Measurements from ENCODE around the gene CHDH.

Gene CHDH

DNA sequence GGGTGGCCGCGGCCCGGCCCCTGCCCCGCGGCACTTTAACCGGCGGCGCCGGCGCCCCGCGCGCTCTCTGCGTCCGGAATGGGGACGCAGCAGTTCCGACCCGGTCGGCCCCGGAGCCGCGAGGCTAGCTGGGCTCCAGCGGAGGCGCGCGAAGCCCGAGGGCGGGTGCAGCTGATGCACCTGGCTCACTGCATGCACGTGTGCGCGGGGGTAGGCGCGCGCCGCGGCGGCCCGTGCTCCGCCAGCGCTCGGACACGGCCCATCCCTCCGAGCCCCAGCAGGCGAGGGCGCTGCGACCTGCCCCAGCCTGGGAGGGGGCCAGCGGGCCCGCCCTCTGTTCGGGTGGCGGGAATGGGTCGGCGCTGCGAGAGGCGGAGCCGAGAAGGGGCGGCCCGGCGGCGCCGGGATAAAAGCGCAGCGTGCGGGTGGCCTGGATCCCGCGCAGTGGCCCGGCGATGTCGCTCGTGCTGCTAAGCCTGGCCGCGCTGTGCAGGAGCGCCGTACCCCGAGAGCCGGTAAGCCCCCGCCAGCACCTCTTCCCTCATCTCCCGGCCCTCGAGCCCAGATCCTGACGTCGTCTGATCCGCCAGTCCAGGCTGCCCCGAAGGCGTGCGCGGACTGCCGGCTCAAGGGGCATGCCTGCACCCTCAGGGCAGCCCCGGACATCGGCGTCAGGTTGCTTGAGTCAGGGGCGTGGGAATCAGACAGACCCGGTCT is at the start of gene CHDH, which contains the start of gene IL17RB:
TSS of gene CHDH (minus strand) at position 286 of the 717 bp plus-strand sequence. CDS start 22,411 bp downstream, outside the sequence.
TSS of gene IL17RB (plus strand) at position 435 of the 717 bp plus-strand sequence. CDS start at position 456, 21 bp downstream.
- Histone ChIP-seq H3K4me1 (ENCODE audit: control insufficient read depth in 1 of 2, insufficient read depth in 1 of 2, low read depth in 1 of 2, low read length in 1 of 2) (peaks cover 15 to 17% of the 10 kb centered on the region in 2 experiments), H3K4me3 (ENCODE audit: low read depth in 1 of 2, low read length in 1 of 2) (peak within 1 kb of the TSS; percentile 57 to 66), H3K36me3 (no peaks in the 10 kb centered on the region), H3K27me3 (peaks cover 79% of the 10 kb centered on the region), H3K27ac (no peak within 1 kb of the TSS), H3K9me3 (no peaks in the 10 kb centered on the region)
- TF ChIP-seq, protein P1, sequence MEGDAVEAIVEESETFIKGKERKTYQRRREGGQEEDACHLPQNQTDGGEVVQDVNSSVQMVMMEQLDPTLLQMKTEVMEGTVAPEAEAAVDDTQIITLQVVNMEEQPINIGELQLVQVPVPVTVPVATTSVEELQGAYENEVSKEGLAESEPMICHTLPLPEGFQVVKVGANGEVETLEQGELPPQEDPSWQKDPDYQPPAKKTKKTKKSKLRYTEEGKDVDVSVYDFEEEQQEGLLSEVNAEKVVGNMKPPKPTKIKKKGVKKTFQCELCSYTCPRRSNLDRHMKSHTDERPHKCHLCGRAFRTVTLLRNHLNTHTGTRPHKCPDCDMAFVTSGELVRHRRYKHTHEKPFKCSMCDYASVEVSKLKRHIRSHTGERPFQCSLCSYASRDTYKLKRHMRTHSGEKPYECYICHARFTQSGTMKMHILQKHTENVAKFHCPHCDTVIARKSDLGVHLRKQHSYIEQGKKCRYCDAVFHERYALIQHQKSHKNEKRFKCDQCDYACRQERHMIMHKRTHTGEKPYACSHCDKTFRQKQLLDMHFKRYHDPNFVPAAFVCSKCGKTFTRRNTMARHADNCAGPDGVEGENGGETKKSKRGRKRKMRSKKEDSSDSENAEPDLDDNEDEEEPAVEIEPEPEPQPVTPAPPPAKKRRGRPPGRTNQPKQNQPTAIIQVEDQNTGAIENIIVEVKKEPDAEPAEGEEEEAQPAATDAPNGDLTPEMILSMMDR (IDR thresholded peaks at IDR 0.05), result no peak

- Histone ChIP-seq H3K9me3 (no peaks in the 10 kb centered on the region), H3K4me1 (ENCODE audit: control insufficient read depth in 1 of 2, insufficient read depth in 1 of 2, low read depth in 1 of 2, low read length in 1 of 2) (peaks cover 21% of the 10 kb centered on the region in 2 experiments), H3K4me3 (ENCODE audit: low read depth in 1 of 2, low read length in 1 of 2) (peak overlapping the region; percentile 67 to 91), H3K36me3 (peaks cover 10% of the 10 kb centered on the region), H3K27ac (peak overlapping the region; percentile 96), H3K27me3 (peaks cover 45% of the 10 kb centered on the region)
- TF ChIP-seq, protein P1 (IDR thresholded peaks at IDR 0.05), result no peak
Measured at GRCh38 chr3:53892286-53892637, 46.0 kb upstream of the CHDH start.

GRCh38 chr3:53891497-53892285 is 45.5 kb upstream of the CHDH start, which contains the start of gene SELENOK:
Gene SELENOK, minus strand, starts transcription at chr3:53891859.
- peaks cover 16% of the 10 kb centered on the region for H3K36me3 ChIP-seq
- peak within 1 kb of the TSS; percentile 96 for H3K27ac ChIP-seq
- peaks cover 40% of the 10 kb centered on the region for H3K27me3 ChIP-seq
- H3K9me3 ChIP-seq, result no peaks in the 10 kb centered on the region
- TF ChIP-seq, protein P1 (IDR thresholded peaks at IDR 0.05), result peak; percentile 29
- peak within 1 kb of the TSS; percentile 67 to 91 for H3K4me3 ChIP-seq (ENCODE audit: low read depth in 1 of 2, low read length in 1 of 2)
- peaks cover 21% of the 10 kb centered on the region in 2 experiments for H3K4me1 ChIP-seq (ENCODE audit: control insufficient read depth in 1 of 2, insufficient read depth in 1 of 2, low read depth in 1 of 2, low read length in 1 of 2)

GRCh38 chr3:53890726-53891475 is 44.7 kb upstream of the CHDH start:
- Histone ChIP-seq H3K27me3 (peaks cover 32% of the 10 kb centered on the region), H3K4me1 (ENCODE audit: control insufficient read depth in 1 of 2, insufficient read depth in 1 of 2, low read depth in 1 of 2, low read length in 1 of 2) (peaks cover 21% of the 10 kb centered on the region in 2 experiments), H3K9me3 (no peaks in the 10 kb centered on the region), H3K36me3 (peaks cover 24% of the 10 kb centered on the region), H3K27ac (peak overlapping the region; percentile 96), H3K4me3 (ENCODE audit: low read depth in 1 of 2, low read length in 1 of 2) (peak overlapping the region; percentile 67 to 91)
- TF ChIP-seq, protein P1 (IDR thresholded peaks at IDR 0.05), result no peak

DNA sequence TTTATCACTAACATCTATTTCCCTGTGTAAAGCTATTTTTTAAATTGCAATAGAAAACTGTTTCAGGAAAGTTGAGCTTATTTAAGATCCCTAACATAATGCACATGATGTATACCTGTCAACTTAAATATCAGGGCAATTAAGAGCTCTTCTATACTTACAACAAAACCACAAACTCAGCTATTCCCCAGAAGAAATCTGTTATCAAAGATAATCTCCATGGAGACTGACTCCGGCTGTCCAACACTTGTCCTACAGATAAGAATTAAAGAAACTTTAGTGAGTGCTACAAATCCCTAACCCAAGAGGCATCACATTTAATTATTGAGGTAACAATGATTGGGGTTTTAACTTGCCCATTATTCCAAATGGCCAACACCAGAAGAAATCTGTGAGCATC is 42.0 kb upstream of the CHDH start:
- Histone ChIP-seq H3K27me3 (peaks cover 5% of the 10 kb centered on the region), H3K9me3 (no peaks in the 10 kb centered on the region), H3K4me3 (ENCODE audit: low read depth in 1 of 2, low read length in 1 of 2) (no peak overlapping the region), H3K36me3 (peaks cover 48% of the 10 kb centered on the region), H3K4me1 (ENCODE audit: control insufficient read depth in 1 of 2, insufficient read depth in 1 of 2, low read depth in 1 of 2, low read length in 1 of 2) (peaks cover 21% of the 10 kb centered on the region in 2 experiments), H3K27ac (no peak overlapping the region)
- TF ChIP-seq, protein P1 (IDR thresholded peaks at IDR 0.05), result no peak

All from neutrophil (primary cell).